ENCODE results near the gene PDGFA. TPM values are rescaled to one million over a fixed set of nuclear protein-coding genes. Genes with fewer than 3 reads are reported as not detected.

PDGFA gene
- total and polyA plus RNA-seq, 5 donors: 18.3 to 44.3 (median 33.0) TPM

DNA sequence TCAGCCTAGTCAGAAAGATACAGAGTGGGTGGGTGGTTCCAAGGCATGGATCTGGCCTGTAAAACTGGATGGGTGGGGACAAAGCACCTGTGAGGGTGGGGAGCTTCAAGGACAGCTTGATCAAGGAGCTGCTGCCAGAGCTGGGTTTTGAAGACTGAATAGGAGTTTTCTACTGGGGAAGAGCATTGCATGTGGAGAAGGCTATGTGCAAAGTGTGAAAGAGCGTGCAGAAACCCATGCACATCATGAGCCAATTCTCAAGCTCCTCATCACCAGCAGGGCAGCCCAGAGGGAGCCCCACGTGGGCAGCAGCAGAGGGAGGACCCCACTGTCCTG is 58.6 kb downstream of the PDGFA start:
- DNase-seq (no peak), ATAC-seq (no peak)
- intact Hi-C loops (cut with DNase I): no loop called here
- Histone ChIP-seq H3K9me3 (ENCODE audit: control insufficient read depth, low read length) (no peaks in the 10 kb centered on the region), H3K27ac (ENCODE audit: low read length) (no peak overlapping the region), H3K27me3 (ENCODE audit: control insufficient read depth, insufficient read depth) (no peaks in the 10 kb centered on the region), H3K4me3 (ENCODE audit: low read length) (no peak overlapping the region), H3K4me1 (ENCODE audit: control insufficient read depth, insufficient read depth, low read length) (no peaks in the 10 kb centered on the region)
- 61% methylated on average over 2 of the region's 2 CpGs for WGBS

DNA sequence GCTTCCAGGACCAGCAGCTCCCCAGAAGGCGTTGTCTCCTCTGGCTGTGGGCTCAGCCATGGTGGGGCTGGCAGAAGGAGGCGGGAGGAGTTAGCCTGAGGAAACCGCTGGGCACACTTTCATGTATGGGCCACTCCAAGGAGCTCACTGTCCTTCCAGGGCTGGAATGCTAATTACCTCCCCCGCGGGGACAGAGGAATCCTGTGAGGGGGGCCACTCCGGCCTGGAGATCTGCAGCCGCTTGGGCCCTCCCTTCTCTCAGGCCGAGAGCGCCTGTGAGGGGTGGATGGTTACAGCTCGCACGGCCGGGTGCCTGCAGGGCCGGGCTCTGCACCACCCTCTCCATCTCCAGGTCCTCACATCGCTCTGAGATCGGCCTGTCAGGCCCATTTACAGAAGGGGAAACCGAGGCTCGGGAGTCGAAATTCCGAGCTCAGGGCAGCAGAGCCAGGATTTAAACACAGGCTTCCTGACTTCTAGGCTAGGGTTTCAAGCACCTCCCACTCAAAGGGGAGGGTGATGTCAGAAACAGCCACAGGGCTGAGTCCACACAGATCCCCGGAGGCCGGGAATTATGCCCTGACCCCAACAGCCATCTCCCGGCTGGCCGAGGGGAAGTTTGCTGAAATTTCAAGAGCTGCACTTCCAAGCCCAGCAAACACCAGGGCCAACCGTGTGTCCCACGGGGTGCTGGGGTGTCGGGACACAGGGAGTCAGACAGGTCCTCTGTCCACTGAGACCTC is 59.1 kb downstream of the PDGFA start:
- Histone ChIP-seq H3K4me3 (ENCODE audit: low read length) (no peak overlapping the region), H3K27me3 (ENCODE audit: control insufficient read depth, insufficient read depth) (no peaks in the 10 kb centered on the region), H3K9me3 (ENCODE audit: control insufficient read depth, low read length) (no peaks in the 10 kb centered on the region), H3K4me1 (ENCODE audit: control insufficient read depth, insufficient read depth, low read length) (no peaks in the 10 kb centered on the region), H3K27ac (ENCODE audit: low read length) (no peak overlapping the region)
- WGBS: 27% methylated on average over 26 of the region's 26 CpGs
- intact Hi-C loops (cut with DNase I): no loop called here
- ATAC-seq: peak; percentile 30 to 60
- DNase-seq: peak in 2 of 3 donors; percentile 59 to 66

GRCh38 chr7:459584-460373 is 59.9 kb downstream of the PDGFA start:
- Histone ChIP-seq H3K4me1 (ENCODE audit: control insufficient read depth, insufficient read depth, low read length) (no peaks in the 10 kb centered on the region), H3K4me3 (ENCODE audit: low read length) (no peak overlapping the region), H3K9me3 (ENCODE audit: control insufficient read depth, low read length) (no peaks in the 10 kb centered on the region), H3K27ac (ENCODE audit: low read length) (no peak overlapping the region), H3K27me3 (ENCODE audit: control insufficient read depth, insufficient read depth) (no peaks in the 10 kb centered on the region)
- ATAC-seq (no peak), DNase-seq (peak in 1 of 3 donors; percentile 33)
- 85% methylated on average over 6 of the region's 6 CpGs for WGBS
- intact Hi-C loops (cut with DNase I): no loop called here

- Histone ChIP-seq H3K27me3 (ENCODE audit: control insufficient read depth, insufficient read depth) (no peaks in the 10 kb centered on the region), H3K27ac (ENCODE audit: low read length) (no peak overlapping the region), H3K9me3 (ENCODE audit: control insufficient read depth, low read length) (no peaks in the 10 kb centered on the region), H3K4me3 (ENCODE audit: low read length) (no peak overlapping the region), H3K4me1 (ENCODE audit: control insufficient read depth, insufficient read depth, low read length) (no peaks in the 10 kb centered on the region)
- ATAC-seq: no peak
- peak in 2 of 3 donors; percentile 30 to 38 for DNase-seq
- 95% methylated on average over 9 of the region's 9 CpGs for WGBS
- intact Hi-C loops (cut with DNase I): no loop called here
These were observed 61.0 kb downstream of the PDGFA start for GRCh38 chr7:458511-459245.

DNA sequence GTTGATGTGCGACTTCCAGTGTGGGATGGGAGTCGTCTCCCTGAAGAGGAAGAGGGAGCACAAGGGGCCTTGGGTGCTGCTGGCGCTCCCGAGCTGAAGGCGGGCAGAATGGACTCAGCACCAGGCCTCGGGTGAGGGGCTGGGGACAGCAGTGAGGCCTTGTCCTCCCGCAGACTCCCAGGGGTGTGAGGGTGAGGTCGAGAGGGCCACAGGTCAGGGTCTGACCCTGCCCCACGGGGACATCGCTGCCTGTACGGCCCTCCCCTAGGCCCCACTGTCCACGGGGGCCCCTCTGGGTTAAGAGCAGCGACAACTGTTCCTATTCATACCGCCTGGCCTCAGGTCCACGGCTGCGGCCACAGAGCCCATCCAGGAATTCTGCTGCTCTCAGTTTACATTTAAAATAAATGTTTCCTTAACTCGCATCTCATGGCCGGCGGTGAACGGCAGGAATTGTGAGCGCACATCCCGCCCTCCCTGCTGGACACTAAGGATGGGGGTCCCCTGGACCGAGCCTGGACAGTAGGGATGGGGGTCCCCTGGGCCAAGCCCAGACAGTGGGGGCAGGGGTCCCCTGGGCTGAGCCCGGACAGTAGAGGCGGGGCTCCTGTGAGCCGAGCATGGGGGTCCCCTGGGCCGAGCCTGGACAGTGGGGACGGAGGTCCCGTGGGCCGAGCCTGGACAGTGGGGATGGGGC is 61.7 kb downstream of the PDGFA start:
- intact Hi-C loops (cut with DNase I): no loop called here
- ATAC-seq (peak in 1 of 2 donors; percentile 12), DNase-seq (peak in 2 of 3 donors; percentile 43 to 55)
- Histone ChIP-seq H3K4me1 (ENCODE audit: control insufficient read depth, insufficient read depth, low read length) (no peaks in the 10 kb centered on the region), H3K9me3 (ENCODE audit: control insufficient read depth, low read length) (no peaks in the 10 kb centered on the region), H3K4me3 (ENCODE audit: low read length) (no peak overlapping the region), H3K27ac (ENCODE audit: low read length) (no peak overlapping the region), H3K27me3 (ENCODE audit: control insufficient read depth, insufficient read depth) (no peaks in the 10 kb centered on the region)
- WGBS: 83% methylated on average over 30 of the region's 30 CpGs

DNA sequence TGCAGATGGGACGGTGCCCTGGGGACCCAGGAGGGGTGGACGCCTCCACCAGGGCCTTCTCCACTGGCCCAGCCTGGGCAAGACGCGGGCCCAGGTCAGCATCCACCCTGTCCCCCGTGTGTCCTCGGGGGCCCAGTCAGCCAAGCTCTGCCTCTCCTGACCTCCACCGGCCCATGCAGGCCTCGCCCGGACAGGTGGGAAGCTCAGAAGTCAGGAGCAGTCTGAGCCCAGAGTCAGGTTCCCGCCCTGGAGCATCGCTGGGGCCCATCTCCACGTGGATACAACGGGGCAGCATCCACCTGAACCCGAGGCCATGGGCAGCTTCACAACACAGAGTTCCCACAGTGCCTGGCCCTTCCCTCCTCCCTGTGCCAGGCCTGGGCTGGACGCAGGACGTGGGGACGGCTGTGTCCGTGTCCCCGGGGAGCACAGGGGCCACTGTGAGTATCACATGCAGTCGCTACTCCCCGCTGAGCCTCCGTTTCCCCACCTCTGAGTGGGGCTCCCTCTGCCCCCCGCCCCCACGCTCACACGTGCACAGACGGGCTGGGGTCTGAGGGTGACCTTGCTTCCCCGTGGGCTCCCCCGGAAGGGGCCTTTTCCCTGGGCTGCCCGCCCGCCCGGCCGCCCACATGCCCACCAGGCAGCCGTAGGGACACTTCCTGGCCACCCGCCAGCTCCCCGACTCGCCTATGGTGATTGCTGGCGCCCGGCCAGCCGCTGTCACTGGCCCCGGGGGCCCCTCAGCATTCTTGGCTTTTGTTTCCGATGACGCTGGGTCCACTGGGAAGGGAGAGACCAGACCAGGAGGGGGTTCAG is 64.3 kb downstream of the PDGFA start:
- ATAC-seq: peak; percentile 29 to 34
- intact Hi-C loops (cut with DNase I): no loop called here

GRCh38 chr7:454356-455109 is 65.1 kb downstream of the PDGFA start:
- WGBS: 90% methylated on average over 56 of the region's 56 CpGs
- no peak for ATAC-seq

More for the DNA sequence above, 64.3 kb downstream of the PDGFA start:
- H3K27me3 ChIP-seq (ENCODE audit: control insufficient read depth, insufficient read depth): no peaks in the 10 kb centered on the region
- H3K4me1 ChIP-seq (ENCODE audit: control insufficient read depth, insufficient read depth, low read length): no peaks in the 10 kb centered on the region
- no peaks in the 10 kb centered on the region for H3K9me3 ChIP-seq (ENCODE audit: control insufficient read depth, low read length)
- H3K27ac ChIP-seq (ENCODE audit: low read length): no peak overlapping the region
- peak; percentile 81 to 90 (median 89) for DNase-seq
- no peak overlapping the region for H3K4me3 ChIP-seq (ENCODE audit: low read length)
- 33% methylated on average over 42 of the region's 42 CpGs for WGBS

DNA sequence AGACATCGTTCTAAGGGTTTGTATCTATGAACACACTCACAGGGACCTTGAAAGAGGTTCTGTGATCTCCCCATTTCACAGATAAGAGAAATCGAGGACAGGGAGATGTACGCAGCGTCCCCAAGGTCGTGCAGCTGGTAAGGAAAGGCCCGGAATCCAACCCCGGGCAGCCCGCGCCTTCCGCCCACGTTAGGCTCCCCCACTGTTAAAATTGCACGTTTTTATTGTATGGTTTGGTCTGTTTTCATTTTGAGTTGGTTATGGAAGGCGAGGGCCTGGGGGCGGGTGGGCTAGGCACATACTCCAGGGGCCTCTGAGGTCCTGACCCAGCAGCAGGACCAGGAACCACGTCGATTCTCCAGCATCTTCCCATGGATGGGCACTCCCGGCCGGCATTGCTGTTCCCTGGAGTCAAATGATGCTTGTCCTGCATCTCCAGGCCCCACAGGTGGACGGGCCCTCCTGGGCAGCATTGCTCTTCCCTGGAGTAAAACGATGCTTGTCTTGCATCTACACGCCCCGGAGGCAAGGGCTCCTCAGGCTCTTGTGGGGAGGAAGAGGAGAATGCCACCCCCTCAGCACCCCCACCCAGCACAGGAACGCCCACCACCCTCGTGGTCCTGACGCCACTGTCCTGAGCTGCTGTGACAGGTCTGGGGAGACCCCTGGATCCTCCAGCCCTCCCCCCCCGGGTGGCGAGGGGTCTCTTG is 65.9 kb downstream of the PDGFA start:
- Histone ChIP-seq H3K27ac (ENCODE audit: low read length) (no peak overlapping the region), H3K4me1 (ENCODE audit: control insufficient read depth, insufficient read depth, low read length) (no peaks in the 10 kb centered on the region), H3K9me3 (ENCODE audit: control insufficient read depth, low read length) (no peaks in the 10 kb centered on the region), H3K4me3 (ENCODE audit: low read length) (no peak overlapping the region), H3K27me3 (ENCODE audit: control insufficient read depth, insufficient read depth) (no peaks in the 10 kb centered on the region)
- intact Hi-C loops (cut with DNase I): no loop called here
- 89% methylated on average over 27 of the region's 27 CpGs for WGBS
- no peak for ATAC-seq
- DNase-seq: peak; percentile 10 to 37 (median 24)

More at GRCh38 chr7:454356-455109, 65.1 kb downstream of the PDGFA start:
- Histone ChIP-seq H3K4me3 (ENCODE audit: low read length) (no peak overlapping the region), H3K9me3 (ENCODE audit: control insufficient read depth, low read length) (no peaks in the 10 kb centered on the region), H3K4me1 (ENCODE audit: control insufficient read depth, insufficient read depth, low read length) (no peaks in the 10 kb centered on the region), H3K27ac (ENCODE audit: low read length) (no peak overlapping the region), H3K27me3 (ENCODE audit: control insufficient read depth, insufficient read depth) (no peaks in the 10 kb centered on the region)
- peak in 2 of 3 donors; percentile 40 to 53 for DNase-seq
- intact Hi-C loops (cut with DNase I): no loop called here

GRCh38 chr7:452791-453455 is 66.7 kb downstream of the PDGFA start:
- Histone ChIP-seq H3K9me3 (ENCODE audit: control insufficient read depth, low read length) (no peaks in the 10 kb centered on the region), H3K27ac (ENCODE audit: low read length) (no peak overlapping the region), H3K4me3 (ENCODE audit: low read length) (no peak overlapping the region), H3K27me3 (ENCODE audit: control insufficient read depth, insufficient read depth) (no peaks in the 10 kb centered on the region), H3K4me1 (ENCODE audit: control insufficient read depth, insufficient read depth, low read length) (no peaks in the 10 kb centered on the region)
- ATAC-seq: peak; percentile 19 to 20
- intact Hi-C loops (cut with DNase I): no loop called here
- WGBS: 46% methylated on average over 21 of the region's 21 CpGs
- DNase-seq: peak; percentile 14 to 60 (median 37)

Data from right cardiac atrium (tissue), 5 donors.